ENCODE measurements around the gene PLEKHG1.

The PLEKHG1 gene

DNA sequence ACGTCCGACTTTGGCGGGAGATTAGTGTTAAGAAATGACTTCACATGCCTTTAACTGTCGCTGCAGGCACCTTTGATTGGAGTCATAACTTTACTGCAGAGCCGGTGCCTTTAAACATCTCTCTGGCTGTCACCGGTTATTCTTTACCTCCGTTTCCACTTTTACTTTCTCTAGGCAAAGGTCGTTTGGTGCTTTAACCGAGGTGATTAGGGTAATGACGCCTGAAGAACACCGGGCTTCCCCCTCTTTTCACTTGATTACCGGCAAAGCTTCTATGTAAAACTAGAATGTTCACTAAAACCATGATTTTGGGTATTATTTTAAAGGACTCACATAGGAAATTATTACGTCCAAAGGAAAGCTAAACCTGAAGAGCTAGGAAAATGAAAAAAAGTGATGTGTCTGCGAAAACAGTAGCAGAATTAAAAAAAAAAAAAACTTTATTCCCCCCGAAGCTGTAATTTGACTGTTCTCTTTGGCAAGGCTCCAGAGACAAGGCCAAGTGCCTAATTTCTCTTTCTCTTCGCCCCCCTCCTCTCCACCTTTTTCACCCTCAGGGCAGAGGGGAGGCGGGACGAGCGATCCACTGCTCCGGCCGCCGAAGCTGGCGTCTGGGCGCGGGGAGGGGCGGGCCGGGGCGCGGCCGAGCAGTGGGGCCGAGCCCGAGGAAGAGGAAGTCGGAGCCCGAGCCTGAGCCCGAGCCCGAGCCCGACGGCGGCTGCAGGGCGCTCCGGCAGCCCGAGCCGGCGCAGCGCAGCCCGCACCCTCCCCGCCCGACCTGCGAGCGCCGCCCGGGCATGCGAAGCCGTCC lies at the start of gene PLEKHG1:
PLEKHG1 (plus strand) TSS at position 687 of the 811 bp plus-strand sequence. CDS start 133,797 bp downstream, outside the sequence.
- DNase-seq: no peak

DNA sequence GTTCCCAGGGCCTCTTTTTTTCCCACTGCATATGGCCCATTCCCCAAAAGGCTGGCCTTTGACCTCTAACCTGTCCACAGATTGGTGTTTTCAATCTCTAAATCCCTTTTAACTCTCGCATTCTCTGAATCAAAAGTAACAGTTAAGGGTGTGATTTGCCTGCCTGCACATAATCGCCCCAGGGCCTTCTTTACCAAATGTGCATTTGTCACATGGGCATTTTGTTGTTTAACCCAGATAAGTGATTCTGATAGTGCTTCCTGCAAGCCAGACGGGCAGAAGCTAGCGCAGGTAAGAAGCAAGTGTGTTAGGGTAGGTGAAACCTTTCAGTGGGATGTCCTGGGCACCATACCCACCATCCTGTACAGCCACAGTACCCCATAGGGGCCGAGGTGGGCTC lies 49.4 kb upstream of the PLEKHG1 start:
- no peak for DNase-seq

DNA sequence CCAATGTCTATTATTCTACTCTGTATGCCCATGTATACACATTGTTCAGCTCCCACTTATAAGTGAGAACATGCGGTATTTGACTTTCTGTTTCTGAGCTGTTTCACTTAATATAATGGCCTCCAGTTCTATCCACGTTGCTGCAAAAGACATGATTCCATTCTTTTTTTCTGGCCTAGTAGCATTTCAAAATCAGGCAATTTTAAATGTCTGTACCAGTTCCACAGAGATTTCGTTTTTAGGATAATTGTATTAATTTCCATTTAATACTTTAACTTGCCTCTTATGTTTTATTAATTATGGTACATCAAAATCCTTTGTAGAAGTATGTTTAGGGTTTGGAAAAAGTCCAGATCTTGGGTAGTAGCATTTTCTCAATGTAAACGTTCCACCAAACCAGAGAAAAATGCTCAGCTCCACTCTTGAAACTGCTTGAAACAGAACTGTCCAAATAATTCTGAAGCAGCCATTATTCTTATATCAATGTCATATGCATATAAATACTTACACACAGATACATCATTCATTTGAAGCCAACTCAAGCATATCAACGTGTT lies 42.6 kb upstream of the PLEKHG1 start:
- no peak for DNase-seq

DNA sequence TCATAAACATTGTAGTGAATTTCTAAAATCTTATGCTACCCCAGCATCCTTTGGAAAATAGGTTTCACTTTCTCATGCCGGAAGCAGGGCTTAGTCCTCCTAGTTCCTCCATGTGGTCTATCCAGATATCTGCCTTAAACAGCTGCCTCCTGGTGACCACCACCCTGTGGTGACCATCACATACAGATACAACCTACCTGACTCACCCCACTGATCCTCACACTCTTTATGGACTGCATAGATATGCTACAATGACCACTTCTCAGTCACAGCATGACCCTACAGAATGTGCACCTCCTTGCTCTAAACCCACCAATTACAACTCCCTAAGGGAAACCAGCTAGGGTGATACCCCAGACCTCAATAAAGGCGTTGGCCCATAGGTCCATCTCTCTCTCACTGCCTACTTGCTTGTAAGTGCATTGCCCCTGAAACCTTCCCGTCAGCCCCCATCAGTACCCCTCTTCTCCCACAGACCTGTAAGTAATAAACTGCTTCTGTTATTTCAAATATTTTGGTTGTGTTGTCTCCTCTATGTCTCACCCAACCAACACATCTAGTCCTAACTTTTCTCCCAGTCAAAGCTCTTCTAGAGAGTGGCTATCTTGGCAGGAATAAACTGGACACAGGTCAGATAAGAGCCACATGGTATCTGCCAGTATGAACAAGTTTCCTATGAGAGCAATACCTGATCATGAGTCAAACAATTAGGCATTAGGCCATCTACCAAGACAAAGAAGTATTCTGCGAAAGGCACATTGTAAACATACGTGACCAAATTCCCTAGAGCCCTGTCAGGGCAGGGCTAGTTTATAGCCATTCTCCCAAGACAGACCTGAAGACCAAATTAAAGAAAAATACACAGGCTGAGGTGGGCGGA lies 39.4 kb upstream of the PLEKHG1 start:
- DNase-seq: no peak

DNA sequence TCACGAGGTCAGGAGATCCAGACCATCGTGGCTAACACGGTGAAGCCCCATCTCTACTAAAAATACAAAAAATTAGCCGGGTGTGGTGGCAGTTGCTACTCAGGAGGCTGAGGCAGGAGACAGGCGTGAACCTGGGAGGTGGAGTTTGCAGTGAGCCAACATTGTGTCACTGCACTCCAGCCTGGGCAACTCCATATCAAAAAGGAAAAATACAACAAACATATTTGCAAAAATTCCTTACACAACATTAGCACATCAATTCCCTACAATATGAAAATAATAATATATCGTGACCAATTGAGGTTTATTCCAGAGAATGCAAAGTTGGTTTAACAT lies 38.8 kb upstream of the PLEKHG1 start:
- no peak for DNase-seq

DNA sequence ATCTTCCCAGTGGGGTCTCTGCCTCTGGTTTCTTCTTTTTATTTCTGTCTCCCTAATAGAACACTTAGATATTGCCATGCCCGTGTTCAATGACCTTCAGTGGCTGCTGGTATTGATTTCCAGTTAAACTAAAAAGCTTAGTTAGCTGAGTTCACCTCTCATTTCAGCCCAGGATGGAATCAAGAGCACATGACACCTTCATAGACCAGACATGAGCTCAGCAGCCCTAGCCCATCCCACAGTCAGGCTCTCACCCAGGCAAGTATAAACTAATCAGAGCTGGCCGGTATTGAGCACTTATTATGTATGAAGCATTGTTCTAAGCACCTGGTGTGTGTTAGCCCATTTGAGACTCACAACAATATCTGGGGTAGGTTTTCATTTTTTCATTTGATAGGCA lies 33.7 kb upstream of the PLEKHG1 start:
- no peak for DNase-seq

DNA sequence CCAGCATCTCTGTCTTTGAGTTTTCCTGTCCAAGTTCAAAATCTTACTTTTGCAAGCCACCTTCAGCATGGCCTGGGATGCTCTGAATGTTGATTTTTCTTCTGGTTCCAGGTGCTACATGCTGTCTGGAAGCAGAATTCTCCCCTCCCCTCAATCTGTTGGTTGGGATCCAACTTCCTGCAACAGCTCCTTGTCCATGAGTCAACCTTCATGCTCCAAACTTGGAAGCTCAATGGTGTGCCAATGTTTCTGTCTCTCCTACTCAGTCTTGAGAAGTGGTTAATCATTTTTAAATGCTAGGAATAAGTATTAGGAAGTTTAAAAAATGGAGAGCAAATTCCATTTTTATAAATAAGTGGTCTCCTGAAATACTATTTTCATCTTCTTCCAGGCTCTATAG lies 33.2 kb upstream of the PLEKHG1 start:
- no peak for DNase-seq

DNA sequence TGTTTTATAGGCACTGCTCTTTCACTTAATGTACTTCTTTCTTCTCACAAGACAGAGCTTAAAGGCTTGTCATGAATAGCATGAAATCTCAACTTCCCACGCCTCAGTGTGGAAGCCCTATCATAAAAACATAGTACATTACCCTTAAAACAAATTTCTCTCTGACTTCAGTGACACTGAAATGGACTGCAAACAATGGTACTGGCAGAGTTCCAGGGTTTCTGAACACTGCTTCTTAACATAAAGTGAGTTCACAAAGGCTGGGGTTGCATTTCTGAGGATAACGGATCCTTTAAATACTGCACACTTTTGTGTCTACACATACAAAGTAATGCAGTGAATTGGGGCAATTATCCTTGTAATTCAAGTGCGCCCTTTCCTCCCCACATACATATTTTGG lies 32.3 kb upstream of the PLEKHG1 start:
- no peak for DNase-seq

DNA sequence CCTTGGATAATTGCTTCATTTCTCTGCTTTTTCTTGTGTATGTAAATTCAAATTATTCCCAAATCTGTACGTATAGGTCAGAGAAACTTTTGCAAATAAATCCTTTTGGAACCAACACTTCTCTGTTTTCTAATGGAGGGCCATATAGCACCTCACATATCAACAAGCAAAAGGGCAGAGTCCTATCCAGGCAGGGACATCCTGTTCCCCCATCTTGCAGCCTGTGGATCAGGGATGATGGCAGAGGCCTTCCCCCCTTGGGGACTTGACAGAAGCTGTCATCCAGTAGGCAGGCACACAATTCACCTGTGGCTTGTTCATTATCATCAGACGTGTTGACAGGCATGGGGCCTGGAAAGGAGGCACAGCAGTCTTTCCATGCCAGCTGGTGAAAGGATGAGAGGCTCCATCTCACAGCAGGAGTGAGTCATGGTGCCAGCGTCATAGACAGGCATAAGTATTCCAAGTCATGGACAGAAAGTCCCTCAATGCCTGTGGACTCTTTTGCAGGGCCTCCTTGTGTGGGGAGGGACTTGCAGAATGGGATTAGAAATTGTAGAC lies 31.8 kb upstream of the PLEKHG1 start:
- no peak for DNase-seq

DNA sequence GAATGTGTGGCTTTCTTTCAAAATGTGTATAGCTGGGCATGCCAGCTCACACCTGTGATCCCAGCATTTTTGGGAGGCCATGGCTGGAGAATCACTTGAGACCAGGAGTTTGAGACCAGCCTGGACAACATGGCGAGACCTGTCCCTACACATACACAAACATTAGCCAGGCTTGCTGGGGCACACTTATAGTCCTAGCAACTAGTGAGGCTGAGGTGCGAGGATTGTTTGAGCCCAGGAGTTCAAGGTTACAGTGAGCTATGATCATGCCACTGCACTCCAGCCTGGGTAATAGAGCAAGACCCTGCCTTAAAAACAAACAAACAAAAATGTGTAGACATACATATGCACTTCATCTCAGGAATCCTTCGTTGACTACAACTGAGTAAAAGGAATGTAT lies 31.1 kb upstream of the PLEKHG1 start:
- no peak for DNase-seq

DNA sequence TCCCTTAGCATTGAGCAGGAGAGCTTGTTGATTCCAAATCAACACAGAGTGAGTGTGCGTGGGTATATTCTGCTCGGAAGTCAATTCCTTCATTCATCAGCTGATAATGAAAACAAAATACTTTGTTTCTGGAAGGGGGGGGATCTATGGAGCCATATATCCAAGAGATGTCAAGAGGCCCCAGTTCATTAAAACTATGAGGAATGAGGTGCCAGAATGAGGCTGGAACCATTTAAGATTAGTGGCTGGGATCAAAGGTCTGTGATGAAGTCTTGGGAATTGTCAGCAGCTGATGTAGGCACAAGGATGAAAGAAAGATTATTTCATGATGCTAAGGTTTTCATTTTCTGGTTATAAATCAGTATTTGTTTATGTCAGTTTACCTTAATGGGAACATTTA lies 30.5 kb upstream of the PLEKHG1 start:
- no peak for DNase-seq

DNA sequence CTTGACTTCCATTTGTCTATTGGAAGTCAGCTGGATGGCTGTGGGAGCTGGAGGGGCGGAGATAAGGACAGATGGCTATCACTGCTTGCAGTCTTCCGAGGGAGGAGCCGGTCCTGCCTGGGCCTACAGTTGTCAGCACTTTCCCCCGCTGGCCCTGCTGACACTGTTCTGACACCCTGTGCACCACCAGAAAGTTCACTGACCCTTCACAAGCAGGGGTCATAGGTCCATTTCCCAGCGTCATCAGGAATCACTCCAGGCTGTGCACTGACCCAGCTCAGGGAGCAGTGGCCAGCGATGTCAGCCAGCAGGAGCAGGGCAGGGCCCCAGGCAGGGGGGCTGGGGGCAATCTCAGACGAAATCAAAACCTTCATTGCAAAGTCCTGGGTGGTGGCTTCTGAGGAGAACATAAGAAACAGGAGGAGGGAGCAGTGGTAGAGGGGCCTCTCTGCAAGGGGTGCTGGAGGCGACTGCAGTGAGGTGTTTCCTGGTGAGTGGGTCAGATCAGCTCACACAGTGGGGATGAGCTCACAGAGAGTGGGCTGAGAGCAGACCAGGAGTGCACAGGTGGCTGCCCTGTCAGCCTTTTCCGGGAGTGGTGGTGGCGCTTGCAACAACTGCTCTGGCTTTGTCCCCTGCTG lies 26.5 kb upstream of the PLEKHG1 start:
- no peak for DNase-seq

DNA sequence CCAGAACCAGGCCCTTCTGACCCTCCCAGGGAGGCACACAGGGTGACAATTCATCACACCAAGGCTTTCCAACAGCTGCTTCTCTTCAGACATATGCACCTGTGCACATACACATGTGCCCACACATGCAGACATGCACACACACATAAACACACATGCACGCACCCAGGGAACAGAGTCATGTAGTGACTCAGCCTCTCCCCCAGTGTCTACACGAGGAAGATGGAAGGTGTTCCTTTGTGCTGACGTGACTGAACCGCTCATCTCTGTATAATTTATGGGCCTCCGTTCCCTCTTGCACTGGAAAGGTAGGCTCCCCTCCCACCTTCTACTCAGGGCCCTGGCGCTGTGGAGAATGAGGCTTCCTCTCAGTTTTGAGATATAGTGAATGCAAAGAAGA lies 23.8 kb upstream of the PLEKHG1 start:
- DNase-seq: no peak

DNA sequence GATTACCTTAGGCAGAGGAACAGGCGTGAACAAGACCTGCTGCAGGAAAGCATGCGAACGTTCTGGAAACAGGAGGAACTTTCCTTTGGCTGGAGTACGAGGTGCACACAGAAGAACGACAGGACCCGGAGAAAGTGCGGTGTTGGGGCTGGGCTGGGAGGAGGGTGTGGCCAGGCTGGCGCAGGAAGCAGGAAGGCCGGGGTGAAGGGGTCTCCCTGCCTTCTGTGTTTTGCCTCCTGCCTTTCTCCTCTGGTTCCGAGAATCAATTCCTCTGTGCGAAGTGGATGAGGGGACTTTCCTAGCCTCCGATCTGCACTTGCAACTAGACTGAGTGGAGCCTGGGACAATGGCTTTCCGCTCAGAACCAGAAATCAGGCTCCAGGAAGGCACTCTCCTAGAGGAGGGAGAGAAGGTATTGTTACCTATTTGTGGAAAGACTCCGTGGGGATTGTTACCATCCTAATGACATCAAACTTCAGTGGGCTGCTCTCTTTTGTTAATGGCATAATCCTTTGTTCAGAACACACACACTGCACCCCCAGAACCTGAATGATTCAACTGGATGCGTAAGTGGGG lies 22.9 kb upstream of the PLEKHG1 start:
- DNase-seq: no peak

DNA sequence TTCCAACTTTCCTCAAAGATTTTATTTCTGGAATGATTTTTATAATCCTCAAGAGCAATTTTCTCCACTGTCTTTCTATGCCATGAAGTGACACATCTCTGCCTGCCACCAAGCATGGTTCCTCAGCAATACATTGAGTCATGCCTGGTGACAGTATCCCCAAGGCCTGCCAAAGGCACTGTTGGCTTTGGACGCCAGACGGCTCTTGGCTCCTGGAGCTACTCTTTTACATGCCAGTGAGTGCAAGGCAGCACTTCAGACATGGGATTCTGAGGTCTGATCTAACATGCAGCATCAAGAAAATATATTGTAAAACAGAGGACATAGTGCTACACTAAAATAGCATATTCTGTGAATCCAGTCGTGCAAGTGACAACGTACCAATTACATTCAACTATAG lies 20.1 kb upstream of the PLEKHG1 start:
- no peak for DNase-seq

DNA sequence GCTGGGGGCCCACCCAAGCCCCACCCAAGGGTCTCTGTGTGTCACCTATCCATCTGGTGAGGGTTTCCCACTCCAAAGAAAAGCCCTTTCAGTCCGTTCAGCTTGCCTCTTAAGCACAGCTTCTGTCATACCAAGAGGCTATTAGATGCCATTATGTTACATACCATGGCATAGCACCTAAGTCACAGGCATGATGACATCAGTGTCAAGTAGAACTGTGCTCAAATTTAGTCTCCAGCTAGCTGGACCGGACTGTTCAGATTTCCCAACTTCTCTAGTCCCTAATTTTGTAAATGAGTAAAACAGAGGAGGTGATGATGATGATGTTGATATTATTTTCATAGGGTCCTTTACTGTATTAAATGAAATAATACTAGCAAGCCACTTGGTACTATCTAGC lies 19.2 kb upstream of the PLEKHG1 start:
- DNase-seq: no peak

DNA sequence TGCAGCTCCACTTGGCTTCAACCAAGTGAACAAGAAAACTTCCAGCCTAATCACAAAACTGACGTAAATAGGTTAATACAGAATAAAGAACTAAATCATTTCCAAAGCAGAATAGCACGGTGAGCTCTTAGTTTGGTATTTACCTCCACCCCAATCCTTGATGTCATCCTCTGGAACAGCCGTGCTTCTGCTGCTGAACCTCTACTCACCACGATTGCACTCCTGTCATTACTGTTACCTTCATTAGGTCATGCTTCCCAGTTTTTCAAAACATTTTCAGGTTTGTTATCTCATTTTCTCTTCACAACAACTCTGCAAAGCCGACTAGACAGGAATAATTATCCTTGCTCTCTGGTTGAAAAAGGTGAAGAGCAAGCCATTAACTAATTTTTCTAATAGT lies 15.6 kb upstream of the PLEKHG1 start:
- no peak for DNase-seq

DNA sequence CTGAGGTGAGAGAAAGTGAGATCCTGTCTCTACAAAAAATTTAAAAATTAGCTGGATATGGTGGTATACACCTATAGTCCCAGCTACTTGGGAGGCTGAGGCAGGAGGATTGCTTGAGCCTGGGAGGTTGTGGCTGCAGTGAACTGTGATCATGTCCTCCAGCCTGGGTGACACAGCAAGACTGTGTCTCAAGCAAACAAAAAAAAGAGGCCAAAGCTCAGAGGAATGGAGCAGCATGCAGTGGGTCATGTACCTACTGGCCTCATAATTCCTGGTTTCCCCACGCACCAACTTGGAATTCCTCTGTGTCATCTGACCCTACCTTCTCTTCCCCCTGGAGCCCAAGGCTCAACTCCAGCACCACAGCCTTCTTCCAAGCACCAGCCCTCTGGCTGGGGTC lies 15.1 kb upstream of the PLEKHG1 start:
- no peak for DNase-seq

DNA sequence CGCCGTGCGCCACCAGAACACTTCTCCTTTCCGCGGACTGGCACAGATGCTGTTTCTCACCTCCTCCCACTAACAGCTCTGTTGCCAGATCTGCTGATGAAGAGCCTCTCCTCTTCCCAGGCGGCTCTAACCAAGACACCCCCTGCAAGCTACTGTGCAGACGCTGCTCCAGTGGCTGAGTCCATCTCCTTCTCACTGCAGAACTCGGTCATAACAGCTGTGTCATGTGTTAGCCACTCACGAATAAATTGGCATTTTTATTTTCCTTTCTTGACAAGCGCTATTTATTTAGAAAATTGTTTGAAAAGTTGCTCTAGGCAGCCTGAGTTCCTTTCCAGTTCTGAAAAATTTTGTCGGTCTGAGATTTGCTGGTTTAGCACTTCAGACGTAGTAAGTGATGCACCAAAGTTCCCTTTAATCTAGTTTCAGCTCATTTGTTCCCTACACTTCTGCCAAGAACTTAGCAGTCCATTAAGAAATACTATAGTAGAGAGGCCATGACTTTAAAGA lies 12.8 kb upstream of the PLEKHG1 start:
- DNase-seq: no peak

DNA sequence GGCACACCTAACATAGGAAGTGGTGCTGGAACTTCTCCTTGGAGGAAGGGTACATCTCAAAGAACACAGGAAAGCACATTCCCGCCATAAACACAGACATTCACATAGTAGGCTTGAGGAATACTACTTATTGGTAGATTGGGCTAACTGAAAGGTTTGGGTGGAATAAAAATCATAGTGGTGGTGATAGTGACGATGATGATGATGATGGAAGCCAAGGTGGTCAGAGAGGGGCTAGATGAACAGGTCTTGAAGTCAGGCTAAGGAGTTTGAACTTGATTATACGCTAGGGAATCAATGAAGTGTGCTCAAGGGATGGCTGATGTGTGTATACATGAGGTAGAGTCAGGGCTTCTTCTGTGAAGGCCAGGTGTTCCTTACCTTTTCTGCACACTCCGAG lies 12.0 kb upstream of the PLEKHG1 start:
- no peak for DNase-seq

DNA sequence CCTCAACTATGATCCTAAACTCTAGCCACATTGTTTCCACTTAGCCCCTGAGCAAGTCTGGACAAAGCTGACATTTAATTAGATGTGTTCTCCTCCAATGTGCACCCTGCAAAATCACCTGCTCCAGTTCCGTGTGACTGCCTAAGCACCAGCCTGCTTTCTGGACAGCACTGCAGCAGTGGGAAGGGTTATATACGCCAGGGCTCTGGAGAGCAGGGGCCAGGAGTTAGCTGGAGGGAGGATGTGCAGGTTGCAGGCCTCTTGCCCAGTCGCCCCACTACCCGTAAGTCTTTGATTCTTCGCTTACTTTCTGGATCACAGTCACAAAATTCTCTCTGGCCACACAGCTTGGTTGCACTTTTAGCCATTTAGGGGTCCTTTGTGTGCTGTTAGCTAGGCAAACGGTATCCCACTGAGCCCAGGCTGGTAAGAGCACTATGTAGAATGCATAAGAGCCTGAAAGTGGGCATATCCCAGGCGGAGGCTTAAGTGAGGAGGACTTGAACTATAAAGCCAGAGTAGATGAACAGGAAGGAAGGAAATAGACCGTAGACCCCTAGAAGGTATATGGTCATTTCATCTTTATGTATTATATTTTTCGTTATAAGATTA lies 10.7 kb upstream of the PLEKHG1 start:
- DNase-seq: no peak

DNA sequence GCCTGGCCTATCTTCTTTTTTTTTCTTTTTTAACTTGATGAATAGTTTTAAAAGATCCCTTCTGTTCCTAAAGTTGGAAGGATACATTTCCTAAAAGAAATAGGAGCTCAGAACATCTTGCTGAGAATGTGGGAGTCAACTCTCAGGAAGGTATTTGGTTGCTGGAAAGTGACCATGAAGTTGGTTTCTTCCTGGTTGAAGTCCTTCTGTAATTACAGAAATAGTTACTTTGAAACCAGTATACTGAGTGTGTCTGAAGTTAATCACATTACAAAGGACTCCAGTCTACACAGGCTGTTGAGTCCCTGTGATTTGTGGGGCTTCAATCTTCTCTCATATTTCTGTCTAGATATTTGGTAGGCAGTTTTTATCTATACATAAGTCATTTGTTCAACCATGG lies 9.8 kb upstream of the PLEKHG1 start:
- no peak for DNase-seq
